GM12801 (cell line): Measurements from ENCODE around the gene RFXANK.

Experiments
- CTCF ChIP-seq: IDR thresholded peaks from one replicate; pipeline ENCODE4 v1.5.1; 2011; ENCODE audit warnings: control low read depth; ENCODE audit not compliant: insufficient read length; ENCODE audit errors: extremely low read depth

Gene RFXANK

GRCh38 chr19:19223636-19224035 lies 31.6 kb downstream of the RFXANK start:
- TF ChIP-seq CTCF, result no peak

GRCh38 chr19:19224150-19224851 lies 32.2 kb downstream of the RFXANK start:
- TF ChIP-seq CTCF, result no peak

GRCh38 chr19:19224852-19225494 lies 32.9 kb downstream of the RFXANK start:
- no peak for TF ChIP-seq CTCF

- TF ChIP-seq CTCF, result no peak
These were observed 34.1 kb downstream of the RFXANK start for GRCh38 chr19:19226204-19226603.

GRCh38 chr19:19226663-19227062 lies 34.6 kb downstream of the RFXANK start:
- no peak for TF ChIP-seq CTCF

- no peak for TF ChIP-seq CTCF
These were observed 35.2 kb downstream of the RFXANK start for GRCh38 chr19:19227217-19227616.

- no peak for TF ChIP-seq CTCF
These were observed 37.6 kb downstream of the RFXANK start for GRCh38 chr19:19229701-19230100.
